HG03378 (cell line): ENCODE results near the gene SSTR1.
"Not testable (repeated sequence)": the region's sequence is repeated elsewhere in the genome, so short reads cannot be mapped to it uniquely, and the experiment has no call there.

Source experiments
- ATAC-seq: cut with Tn5 transposase; IDR thresholded peaks from one replicate; pipeline ENCODE4 v1.9.1; 2021; ENCODE audit warnings: mild to moderate bottlenecking, moderate library complexity; ENCODE audit not compliant: unreplicated experiment

Gene SSTR1, protein sequence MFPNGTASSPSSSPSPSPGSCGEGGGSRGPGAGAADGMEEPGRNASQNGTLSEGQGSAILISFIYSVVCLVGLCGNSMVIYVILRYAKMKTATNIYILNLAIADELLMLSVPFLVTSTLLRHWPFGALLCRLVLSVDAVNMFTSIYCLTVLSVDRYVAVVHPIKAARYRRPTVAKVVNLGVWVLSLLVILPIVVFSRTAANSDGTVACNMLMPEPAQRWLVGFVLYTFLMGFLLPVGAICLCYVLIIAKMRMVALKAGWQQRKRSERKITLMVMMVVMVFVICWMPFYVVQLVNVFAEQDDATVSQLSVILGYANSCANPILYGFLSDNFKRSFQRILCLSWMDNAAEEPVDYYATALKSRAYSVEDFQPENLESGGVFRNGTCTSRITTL

DNA sequence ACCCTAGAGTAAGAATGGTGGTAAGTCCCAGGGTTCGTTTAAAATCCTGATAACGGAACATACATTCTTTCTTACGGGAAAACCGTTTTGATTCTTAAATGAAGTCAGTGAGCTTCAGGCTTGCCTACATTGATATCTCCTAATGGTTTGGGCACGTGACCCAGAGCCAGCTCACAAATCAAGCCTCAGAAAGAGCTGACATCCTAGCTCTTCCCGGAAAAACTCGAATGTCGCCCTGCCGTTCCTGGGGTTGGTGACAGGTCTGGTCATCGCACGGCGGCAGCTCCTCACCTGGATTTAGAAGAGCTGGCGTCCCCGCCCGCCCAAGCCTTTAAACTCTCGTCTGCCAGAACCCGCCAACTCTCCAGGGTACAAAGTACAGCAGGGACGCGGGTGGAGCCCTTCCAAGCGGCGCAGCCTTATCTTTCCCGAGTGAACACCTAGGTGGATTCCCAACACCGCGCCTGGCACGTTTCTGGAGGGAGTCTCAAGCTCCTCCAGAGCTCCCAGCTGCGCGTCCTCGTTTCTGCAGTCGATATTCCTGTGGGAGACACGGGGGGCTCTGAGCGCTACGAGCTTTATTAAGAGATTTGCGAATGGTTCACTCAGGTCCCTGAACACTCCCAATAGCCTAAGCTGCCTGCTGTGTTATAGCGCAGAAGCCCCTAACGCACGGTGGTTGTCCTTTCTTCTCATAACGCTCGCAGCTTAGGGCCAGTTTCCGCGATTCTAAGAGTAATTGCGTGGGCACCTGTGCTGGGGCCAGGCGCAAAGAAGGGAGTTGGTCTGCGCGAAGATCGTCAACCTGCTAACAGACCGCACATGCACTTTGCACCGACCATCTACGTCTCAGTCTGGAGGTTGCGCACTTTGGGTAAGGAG, at the start of gene SSTR1:
Gene SSTR1, plus strand, starts transcription at position 169 of the 882 bp plus-strand sequence. CDS start 1,486 bp downstream, outside the sequence.
- ATAC-seq, result no peak

DNA sequence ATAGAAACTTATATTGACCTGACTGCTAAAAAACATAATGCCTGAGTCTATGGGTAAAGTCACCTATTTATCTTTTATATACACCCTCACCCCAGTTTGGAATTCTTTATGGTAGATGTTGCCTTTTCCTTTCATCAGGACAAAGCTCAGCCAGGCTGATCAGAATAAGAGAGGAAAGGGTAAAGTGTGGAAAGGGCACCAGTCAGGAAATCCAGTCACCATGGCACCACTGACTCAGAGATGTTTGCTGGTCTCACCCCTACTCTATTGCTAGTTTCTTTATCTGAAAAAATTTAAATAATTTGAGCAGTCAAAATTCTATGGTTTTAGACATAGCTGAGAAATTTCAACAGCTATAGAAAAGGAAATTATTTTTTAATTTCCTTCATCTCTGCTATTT, 49.2 kb upstream of the SSTR1 start:
- ATAC-seq, result no peak

DNA sequence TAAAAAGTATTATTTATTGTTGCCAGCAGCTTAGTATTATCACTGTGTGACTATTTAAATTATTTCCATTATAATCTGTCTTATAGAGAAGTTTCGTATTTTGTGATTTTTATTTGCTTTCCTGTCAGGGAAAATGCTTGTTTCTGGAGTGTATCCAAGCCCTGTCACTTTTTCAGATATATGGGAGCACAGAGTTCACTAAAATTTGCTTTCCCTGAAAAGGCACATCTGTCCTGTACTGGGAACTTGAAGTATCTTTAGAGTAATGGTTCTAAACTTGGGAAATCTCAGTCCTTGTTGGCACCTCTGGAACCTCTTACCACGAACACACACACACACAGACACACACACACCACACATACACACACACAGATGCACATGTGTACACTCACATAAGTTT, 39.3 kb upstream of the SSTR1 start:
- ATAC-seq, result no peak

DNA sequence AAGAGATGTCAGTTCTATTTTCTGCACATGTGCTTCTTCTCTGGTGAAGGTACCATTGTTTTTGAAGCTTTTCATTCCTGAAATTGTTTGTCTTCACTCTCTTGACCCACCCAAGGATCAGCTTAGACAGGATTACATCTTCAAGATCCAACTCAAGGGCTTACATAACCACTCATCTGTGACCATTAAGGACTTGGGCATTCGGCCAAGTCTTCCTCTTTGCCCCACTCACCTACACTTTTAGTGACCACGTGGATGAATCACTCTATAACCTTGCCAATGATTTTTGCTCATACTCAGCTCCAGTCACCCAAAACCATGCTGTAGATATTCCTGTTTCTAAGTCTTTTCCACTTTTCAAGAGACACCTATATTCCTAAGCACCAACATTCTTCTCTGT, 36.5 kb upstream of the SSTR1 start:
- ATAC-seq, result no peak

DNA sequence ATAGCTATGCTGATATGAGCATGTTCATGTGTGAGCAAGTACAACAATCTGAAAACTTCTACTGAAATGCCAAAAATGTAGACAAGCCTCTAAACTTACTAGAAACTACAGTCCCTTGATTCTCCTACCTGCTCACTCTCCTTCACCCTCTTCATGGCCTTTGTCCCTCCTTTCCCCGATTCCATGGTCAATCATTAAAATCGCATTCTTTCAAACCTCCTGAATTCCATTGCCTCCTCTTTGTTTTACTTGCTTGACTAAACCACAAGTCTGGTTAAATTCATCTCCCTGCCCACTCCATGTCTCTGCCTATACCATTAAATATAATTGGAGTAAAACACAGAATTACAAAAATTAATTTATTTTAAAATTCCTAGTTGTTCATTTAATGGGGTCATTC, 33.0 kb upstream of the SSTR1 start:
- ATAC-seq, result no peak

DNA sequence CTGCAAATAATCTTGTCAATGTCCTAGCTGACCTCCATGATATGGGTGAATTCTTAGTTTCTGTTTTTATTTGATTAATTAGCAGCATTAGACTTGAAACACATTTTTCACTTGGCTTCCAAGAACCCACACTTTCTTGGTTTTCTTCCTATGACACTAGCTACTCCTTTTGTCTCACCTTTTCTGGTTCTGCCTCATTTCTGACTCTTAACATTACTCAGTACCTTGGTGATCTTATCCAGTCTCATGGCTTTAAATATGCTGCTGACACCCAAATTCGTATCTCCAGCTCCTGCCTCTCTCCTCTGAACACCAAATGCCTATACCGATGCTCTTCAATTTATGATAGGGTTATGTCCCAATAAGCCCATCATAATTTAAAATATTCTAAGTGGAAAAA, 32.0 kb upstream of the SSTR1 start:
- ATAC-seq, result no peak

DNA sequence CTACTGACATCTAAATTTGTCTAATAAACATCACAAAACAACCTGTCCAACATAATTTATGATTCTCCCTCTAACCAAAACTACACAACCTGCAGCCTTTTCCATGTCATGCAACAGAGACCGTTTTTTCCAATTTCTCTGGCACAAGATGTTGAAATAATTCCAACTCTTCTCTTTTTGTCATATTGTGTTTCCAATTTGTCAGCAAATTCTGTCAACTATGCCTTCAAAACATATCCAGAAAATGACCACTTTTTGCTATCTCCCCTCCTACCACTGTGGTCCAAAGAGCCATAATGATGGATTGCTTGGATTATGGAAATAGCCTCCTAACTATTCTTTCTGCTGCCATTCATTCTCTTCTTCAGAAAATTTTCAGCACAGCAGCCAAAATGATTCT, 31.3 kb upstream of the SSTR1 start:
- ATAC-seq, result no peak

DNA sequence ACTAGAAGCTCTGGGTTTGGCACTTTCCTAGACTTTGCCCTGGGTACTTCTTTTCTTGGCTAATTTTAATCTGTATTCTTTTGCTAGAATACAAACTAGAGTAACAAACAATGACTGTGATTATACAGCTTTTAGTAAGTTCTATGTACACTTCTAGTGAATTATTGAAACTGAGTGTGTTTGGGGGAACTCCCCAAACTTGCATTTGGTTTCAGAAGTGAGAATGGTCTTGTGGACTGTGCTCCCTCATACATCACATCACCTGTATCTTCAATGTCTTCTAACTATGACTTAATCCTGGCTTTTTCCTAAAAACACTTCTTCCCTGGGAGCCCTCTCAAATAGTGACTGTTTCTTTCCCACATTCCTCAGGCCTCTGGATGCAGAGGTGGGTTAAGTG, 23.6 kb upstream of the SSTR1 start:
- ATAC-seq, result no peak

DNA sequence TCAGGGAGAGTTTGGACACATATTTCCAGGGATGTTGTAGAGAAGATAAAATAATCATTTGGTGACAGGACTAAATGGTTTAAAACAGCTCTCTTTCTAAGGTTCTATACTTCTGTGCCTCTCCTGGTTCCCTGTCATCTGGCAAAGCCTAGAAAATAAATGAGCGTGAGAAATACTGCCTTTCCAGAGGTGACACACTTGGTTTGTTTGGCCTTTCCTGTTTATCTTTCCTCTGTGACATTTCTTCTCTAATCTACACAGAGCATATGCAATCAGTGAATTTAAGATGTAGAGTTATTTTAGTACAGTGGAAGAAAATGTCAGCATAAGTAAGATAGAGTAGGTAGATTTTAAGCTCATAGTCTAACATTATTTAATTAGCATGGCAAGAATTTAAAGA, 22.0 kb upstream of the SSTR1 start:
- ATAC-seq, result no peak

DNA sequence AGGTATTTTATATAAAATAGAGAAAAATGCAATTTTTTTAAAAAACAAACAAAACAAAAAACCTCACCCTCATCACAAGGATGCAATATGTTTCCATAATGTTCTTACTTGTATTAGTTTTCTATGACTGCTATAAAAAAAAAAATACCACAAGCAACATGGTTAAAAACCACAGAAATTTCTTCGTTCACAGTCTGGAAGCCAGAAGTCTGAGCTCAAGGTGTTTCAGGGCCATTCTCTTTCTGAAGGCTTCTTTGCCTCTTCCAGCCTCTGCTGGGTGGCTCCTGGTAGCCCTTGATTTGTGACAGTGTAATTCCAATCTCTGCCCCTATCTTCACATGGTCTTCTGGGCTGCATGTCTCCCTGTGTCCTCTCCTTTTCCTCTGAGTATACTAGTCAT, 21.5 kb upstream of the SSTR1 start:
- no peak for ATAC-seq

DNA sequence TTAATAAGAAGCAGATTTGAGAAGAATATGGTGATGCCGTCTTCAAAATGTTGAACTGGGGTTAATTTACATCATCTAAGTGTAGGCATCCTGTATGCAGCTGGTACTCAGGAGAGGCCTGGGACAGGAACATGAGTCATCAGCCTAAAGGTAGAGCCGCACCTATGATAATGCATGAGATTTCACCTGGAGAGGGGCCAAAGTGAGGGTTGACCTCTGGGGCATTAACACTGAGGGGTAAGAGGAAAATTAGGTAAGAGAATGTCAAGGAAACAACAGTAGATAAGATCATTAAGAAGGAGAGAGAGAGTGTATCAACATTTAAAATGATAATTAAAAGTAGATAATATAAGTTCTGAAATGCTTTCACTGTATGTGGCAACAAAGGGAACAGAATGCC, 20.2 kb upstream of the SSTR1 start:
- ATAC-seq, result no peak

DNA sequence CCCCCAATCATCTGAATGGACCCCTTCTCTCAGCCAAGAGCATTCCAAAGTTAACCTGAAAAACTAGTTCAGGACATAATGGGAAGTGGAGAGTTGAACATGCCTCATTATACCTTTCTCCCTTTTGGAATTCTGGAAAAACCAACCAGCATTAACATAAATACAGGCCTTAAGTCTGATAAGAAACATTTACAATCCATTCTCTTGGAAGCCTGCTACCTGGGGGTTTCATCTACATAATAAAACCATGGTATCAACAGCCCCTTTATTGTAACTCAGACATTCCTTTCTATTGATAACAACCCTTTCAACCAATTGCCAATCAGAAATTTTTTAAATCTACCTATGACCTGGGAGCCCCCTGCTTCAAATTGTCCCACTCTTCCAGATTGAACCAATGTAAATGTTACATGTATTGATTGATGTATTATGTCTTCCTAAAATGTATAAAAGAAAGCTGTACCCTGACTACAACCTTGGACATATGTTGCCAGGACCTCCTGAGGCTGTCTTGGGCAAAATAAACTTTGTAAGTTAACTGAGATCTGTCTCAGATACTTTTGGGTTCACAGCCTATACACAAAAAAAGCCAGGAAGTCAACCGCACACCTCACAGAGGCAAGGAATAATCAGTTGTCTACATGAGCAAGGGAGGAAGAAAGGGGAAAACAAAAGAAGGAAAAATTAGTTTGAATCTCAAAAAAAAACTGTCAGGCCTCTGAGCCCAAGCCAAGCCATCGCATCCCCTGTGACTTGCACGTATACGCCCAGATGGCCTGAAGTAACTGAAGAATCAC, 17.6 kb upstream of the SSTR1 start:
- no peak for ATAC-seq

DNA sequence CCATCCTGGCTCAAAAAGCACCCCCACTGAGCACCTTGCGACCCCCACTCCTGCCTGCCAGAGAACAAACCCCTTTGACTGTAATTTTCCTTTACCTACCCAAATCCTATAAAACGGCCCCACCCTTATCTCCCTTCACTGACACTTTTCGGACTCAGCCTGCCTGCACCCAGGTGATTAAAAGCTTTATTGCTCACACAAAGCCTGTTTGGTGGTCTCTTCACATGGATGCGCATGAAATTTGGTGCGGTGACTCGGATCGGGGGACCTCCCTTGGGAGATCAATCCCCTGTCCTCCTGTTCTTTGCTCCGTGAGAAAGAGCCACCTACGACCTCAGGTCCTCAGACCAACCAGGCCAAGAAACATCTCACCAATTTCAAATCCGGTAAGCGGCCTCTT, 16.9 kb upstream of the SSTR1 start:
- not testable (repeated sequence) for ATAC-seq

DNA sequence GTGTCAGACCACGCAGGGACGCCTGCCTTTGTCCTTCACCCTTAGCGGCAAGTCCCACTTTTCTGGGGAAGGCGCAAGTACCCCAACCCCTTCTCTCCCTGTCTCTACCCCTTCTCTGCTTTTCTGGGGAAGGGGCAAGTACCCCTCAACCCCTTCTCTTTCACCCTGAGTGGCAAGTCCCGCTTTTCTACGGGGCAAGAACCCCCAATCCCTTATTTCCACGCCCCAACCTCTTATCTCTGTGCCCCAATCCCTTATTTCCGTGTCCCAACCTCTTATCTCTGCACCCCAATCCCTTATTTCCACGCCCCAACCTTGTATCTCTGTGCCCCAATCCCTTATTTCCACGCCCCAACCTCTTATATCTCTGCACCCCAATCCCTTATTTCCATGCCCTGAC, 16.2 kb upstream of the SSTR1 start:
- ATAC-seq, result not testable (repeated sequence)

DNA sequence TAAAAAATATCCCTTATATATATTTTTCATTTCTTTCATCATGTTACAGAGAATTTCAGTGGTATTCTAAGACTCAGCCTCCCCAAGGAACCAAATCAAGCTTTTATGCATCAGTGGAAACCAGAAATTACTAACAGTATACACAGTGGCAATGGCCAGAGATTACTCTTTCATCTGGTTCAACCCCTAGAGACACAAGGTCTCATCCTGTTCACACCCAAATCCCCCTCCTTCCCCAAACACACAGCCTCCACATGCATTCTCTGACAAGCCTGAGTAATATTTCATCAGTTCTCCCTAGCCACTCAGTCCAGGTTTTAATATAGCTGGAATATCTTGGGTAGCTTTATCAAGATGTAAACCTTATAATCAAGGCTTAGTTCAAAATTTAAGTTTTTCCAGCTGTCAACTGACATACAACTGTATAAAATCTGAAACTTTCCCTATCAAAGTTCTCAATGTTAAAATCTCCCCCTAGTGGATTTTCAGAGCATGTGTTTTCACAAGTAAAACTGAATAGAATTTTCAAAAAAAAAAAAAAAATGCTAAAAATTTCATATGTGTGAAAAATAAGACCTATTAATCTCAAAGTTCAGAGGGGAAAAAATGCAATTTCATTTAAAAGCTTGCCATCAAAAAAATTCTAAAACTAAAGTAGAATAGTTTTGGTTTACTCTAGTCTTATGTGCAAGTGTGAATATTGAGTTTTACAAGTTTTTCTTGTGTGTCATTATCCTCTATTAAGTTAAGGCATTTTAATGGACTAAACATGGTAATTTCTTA, 10.5 kb upstream of the SSTR1 start:
- ATAC-seq, result no peak

DNA sequence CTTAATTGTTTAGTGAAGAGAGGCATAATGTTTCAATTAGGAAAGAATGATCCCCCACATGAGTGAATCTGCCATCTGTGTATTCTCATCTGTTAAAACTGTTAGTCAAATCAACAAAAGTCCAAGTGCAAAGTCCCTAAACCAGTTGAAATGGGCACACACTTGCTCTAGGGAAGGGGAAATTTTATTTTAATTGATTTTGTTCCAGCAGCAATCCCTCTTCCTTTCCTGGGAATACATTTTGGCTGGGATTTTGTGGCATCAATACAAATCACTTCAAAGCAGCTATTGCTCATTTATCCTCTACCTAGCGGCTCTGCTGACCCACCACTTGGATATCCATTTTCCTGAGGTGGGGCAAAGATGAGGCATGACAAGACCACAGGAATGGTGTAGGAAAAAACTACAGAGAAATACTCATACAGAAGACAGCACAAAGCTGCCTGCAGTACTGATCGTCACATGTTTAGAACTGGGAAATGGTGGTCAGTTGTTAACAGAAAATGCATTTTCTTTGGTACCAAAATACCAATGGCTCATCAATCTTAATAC, 9.8 kb upstream of the SSTR1 start:
- no peak for ATAC-seq

DNA sequence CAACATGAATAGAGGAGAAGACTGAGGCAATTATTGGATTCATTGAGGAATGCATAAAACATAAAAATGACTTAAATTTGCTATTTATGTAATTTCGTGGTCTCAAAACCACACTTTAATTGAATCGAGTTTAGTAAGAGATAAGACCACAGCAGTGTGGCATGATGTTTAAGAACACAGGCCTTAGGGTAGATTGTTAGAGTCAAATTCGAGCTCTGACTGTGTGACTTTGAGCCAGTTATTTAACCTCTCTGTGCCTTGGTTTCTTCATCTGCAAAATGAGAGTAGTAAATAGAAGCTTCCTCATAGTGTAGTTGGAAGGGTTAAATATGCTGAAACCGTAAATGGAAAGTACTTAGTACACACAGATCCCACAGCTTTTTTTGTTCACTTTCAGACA, 9.3 kb upstream of the SSTR1 start:
- no peak for ATAC-seq

DNA sequence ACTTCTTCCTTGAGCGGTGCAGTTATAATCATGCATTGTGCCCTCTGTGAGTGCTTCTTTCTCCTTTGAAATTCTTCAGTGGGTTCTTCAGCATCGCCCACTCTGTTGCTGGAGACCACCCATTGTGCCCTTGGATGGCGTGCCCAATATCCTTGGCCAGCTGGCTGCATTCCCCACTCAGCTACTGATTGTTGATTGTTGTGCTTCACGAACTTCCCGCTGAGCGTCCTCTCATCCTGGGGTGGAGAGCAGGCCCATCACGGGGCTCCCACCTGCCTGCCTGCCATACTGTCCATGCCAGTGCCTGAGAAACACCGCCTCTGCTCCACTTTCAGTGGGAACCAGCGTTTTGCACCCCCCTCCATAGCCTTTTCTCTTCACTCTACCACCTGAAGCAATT, 8.6 kb upstream of the SSTR1 start:
- ATAC-seq, result no peak

DNA sequence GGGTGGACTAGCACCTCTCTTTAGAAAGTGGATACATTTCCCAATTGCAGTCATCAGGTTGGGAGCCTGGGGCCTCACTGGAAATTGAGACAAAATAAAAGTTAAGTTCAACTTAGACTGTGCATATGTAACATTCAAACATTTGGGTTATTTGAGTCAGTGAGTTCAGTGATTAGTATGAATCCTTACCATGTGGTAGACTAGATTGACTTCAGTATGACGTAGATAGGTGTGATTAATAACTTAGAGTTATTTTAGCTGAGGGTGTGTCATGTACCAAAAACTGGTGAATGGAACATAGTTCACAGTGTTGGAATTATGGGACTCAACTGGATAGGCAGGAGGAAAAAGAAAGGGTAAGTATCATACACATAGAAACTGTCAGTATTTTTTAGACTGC, 8.0 kb upstream of the SSTR1 start:
- ATAC-seq, result no peak

DNA sequence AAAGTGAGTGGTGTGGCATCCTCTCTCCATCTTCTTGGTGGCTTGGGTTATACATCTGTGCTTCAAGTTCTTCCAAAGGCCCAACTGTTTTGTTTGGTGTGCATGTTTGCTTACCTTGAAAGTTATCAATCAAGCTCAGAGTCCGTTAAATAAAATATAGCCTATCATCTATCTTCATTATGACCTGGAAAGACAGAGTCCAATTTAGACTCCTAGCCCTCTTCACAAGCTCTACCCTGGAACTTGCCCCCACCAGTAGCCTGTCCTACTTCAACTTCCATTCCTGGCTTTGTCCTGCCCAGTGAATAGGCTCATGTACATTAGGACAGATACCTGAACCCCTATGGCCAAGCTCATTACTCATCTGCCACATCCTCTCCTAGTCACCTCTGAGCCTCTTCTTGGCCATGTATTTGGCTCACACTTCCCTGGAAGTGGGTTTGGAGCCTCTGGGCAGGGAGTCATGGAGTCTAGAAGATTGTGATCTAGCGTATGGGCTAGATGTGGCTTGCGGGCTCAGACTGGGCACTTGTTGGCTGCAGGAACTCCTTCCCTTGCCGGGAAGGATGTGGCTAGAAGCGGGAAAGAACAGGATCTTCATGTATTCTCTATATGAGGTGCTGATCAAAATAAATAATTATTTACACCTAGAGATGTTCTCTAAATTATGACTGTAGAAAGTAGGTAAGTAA, 6.4 kb upstream of the SSTR1 start:
- no peak for ATAC-seq
